RWPE1 (cell line): ENCODE results near the gene PCNX4.

Source experiments
- CTCF ChIA-PET: fragments of 350-600 bp; sonication (Branson Sonifier 250); formaldehyde crosslinking; extraction: SDS; loops from one replicate; lab custom pipeline; 2021; lab: Yijun Ruan, JAX
- POLR2A ChIA-PET: fragments of 400-600 bp; formaldehyde crosslinking; extraction: SDS; loops from one replicate; lab custom pipeline; 2020; ENCODE audit warnings: antibody characterized with exemption; ENCODE audit not compliant: low non-redundant PET; lab: Yijun Ruan, JAX
- DNase-seq: peaks from one replicate; pipeline ENCODE4 v3.0.0; 2012; ENCODE audit warnings: low spot score
- H3K27ac ChIP-seq: fragments of 450-650 bp; 2 replicates; pipeline ENCODE4 v1.5.1; 2017
- CTCF ChIP-seq: fragments of 450-650 bp; conservative IDR thresholded peaks from 2 replicates; pipeline ENCODE4 v1.5.1; 2017; ENCODE audit warnings: low read depth, mild to moderate bottlenecking

PCNX4 gene

GRCh38 chr14:60090864-60091519, 731 bp upstream of the PCNX4 start:
- peak; percentile 71 for DNase-seq
- ChIA-PET POLR2A (interaction anchor here (0.6 to 1.1 kb wide), 3 partner anchors 10 to 607 kb away, joined by 3 to 4 read pairs (median 3); partner anchors contain the start of genes JKAMP, L3HYPDH and PPM1A), CTCF (interaction anchor here (0.7 kb wide), 1 partner anchor 10 kb away, joined by 6 read pairs; no protein-coding TSS in a partner anchor)
- H3K27ac ChIP-seq = peak overlapping the region; percentile 100
- no peak for TF ChIP-seq CTCF

GRCh38 chr14:60092526-60092920, 800 bp downstream of the PCNX4 start:
- peak; percentile 33 for DNase-seq

GRCh38 chr14:60093080-60093479, 1.4 kb downstream of the PCNX4 start:
- no peak overlapping the region for H3K27ac ChIP-seq
- ChIA-PET CTCF (no interaction called here), POLR2A (no interaction called here)
- DNase-seq = no peak
- no peak for TF ChIP-seq CTCF

More at GRCh38 chr14:60092526-60092920, 800 bp downstream of the PCNX4 start:
- H3K27ac ChIP-seq = peak overlapping the region; percentile 100
- no peak for TF ChIP-seq CTCF
- CTCF ChIA-PET = no interaction called here
- POLR2A ChIA-PET = interaction anchor here (1.0 kb wide), 1 partner anchor 157 kb away, joined by 3 read pairs; the partner anchor contains the start of gene PPM1A

- H3K27ac ChIP-seq = no peak overlapping the region
- ChIA-PET POLR2A (no interaction called here), CTCF (no interaction called here)
- TF ChIP-seq CTCF = no peak
- no peak for DNase-seq
Measured at GRCh38 chr14:60093606-60094005, 1.9 kb downstream of the PCNX4 start.

GRCh38 chr14:60094306-60094897, 2.7 kb downstream of the PCNX4 start:
- POLR2A ChIA-PET = no interaction called here
- peak; percentile 10 for DNase-seq
- CTCF ChIA-PET = no interaction called here
- H3K27ac ChIP-seq = peak overlapping the region; percentile 69
- TF ChIP-seq CTCF = no peak

GRCh38 chr14:60095231-60095630, 3.5 kb downstream of the PCNX4 start:
- no peak overlapping the region for H3K27ac ChIP-seq
- ChIA-PET CTCF (no interaction called here), POLR2A (no interaction called here)

More at GRCh38 chr14:60095231-60095630, 3.5 kb downstream of the PCNX4 start:
- DNase-seq = no peak
- TF ChIP-seq CTCF = no peak
